ENCODE data around the gene MTHFD2L.

MTHFD2L gene

DNA sequence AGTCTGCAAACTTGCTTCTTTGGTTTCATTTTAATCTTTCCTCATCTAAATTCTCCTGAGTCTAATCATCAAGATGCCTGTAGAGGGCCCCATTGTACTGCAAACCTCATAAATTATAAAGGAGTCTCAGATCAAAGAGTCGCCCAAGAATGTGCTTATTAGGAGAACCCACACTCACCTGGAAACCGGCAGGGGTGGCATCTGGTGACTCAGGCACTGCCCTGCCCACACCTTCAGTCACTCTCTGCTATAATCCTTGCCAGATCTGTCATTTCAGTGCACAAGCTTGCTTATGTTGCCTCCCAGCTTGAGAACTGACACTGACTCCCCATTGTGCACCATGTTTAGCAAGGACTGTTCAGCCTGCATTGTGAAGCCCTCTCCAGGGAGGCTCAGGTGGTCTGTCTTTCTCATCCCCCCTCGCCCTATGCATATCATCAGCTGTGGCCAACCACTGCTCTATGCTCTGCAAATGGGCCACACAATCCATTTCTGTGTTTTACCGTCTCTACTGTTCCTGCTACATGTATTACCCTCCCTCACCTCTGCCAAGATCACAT lies 162.7 kb downstream of the MTHFD2L start (continued):
- TF ChIP-seq TCF7L2 (IDR thresholded peaks at IDR 0.05; ENCODE audit: borderline replicate concordance, low read depth, low read length) (peak; percentile 75; the same call in 1 of the 2 replicates), ZNF335 (tag by site-specific recombination; conservative IDR thresholded peaks at IDR 0.05) (peak; percentile 35; the same call in 1 of the 2 replicates), ZNF785 (tag by site-specific recombination; IDR thresholded peaks at IDR 0.05) (no peak), ZNF169 (tag by site-specific recombination; IDR thresholded peaks at IDR 0.05) (no peak), ZNF514 (tag by site-specific recombination; IDR thresholded peaks at IDR 0.05) (no peak), SP3 (tag by site-specific recombination; IDR thresholded peaks at IDR 0.05) (no peak), ZNF48 (tag by site-specific recombination; IDR thresholded peaks at IDR 0.05) (no peak), GLIS2 (tag by site-specific recombination; IDR thresholded peaks at IDR 0.05) (no peak), GLIS1 (tag by site-specific recombination; IDR thresholded peaks at IDR 0.05) (peak; percentile 16; the same call in 1 of the 2 replicates), ZFHX2 (tag by site-specific recombination; conservative IDR thresholded peaks at IDR 0.05) (peak; percentile 24; the same call in 1 of the 2 replicates)
- TF ChIP-seq, protein P1, sequence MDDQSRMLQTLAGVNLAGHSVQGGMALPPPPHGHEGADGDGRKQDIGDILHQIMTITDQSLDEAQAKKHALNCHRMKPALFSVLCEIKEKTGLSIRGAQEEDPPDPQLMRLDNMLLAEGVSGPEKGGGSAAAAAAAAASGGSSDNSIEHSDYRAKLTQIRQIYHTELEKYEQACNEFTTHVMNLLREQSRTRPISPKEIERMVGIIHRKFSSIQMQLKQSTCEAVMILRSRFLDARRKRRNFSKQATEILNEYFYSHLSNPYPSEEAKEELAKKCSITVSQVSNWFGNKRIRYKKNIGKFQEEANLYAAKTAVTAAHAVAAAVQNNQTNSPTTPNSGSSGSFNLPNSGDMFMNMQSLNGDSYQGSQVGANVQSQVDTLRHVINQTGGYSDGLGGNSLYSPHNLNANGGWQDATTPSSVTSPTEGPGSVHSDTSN (CRISPR knock-in tag; IDR thresholded peaks at IDR 0.05), result no peak
- TF ChIP-seq, protein P2, sequence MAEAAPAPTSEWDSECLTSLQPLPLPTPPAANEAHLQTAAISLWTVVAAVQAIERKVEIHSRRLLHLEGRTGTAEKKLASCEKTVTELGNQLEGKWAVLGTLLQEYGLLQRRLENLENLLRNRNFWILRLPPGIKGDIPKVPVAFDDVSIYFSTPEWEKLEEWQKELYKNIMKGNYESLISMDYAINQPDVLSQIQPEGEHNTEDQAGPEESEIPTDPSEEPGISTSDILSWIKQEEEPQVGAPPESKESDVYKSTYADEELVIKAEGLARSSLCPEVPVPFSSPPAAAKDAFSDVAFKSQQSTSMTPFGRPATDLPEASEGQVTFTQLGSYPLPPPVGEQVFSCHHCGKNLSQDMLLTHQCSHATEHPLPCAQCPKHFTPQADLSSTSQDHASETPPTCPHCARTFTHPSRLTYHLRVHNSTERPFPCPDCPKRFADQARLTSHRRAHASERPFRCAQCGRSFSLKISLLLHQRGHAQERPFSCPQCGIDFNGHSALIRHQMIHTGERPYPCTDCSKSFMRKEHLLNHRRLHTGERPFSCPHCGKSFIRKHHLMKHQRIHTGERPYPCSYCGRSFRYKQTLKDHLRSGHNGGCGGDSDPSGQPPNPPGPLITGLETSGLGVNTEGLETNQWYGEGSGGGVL (tag by site-specific recombination; IDR thresholded peaks at IDR 0.05), result no peak
- TF ChIP-seq, protein P3, sequence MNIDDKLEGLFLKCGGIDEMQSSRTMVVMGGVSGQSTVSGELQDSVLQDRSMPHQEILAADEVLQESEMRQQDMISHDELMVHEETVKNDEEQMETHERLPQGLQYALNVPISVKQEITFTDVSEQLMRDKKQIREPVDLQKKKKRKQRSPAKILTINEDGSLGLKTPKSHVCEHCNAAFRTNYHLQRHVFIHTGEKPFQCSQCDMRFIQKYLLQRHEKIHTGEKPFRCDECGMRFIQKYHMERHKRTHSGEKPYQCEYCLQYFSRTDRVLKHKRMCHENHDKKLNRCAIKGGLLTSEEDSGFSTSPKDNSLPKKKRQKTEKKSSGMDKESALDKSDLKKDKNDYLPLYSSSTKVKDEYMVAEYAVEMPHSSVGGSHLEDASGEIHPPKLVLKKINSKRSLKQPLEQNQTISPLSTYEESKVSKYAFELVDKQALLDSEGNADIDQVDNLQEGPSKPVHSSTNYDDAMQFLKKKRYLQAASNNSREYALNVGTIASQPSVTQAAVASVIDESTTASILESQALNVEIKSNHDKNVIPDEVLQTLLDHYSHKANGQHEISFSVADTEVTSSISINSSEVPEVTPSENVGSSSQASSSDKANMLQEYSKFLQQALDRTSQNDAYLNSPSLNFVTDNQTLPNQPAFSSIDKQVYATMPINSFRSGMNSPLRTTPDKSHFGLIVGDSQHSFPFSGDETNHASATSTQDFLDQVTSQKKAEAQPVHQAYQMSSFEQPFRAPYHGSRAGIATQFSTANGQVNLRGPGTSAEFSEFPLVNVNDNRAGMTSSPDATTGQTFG (tag by site-specific recombination; IDR thresholded peaks at IDR 0.05; ENCODE audit: borderline replicate concordance), result no peak
- TF ChIP-seq, protein P4, sequence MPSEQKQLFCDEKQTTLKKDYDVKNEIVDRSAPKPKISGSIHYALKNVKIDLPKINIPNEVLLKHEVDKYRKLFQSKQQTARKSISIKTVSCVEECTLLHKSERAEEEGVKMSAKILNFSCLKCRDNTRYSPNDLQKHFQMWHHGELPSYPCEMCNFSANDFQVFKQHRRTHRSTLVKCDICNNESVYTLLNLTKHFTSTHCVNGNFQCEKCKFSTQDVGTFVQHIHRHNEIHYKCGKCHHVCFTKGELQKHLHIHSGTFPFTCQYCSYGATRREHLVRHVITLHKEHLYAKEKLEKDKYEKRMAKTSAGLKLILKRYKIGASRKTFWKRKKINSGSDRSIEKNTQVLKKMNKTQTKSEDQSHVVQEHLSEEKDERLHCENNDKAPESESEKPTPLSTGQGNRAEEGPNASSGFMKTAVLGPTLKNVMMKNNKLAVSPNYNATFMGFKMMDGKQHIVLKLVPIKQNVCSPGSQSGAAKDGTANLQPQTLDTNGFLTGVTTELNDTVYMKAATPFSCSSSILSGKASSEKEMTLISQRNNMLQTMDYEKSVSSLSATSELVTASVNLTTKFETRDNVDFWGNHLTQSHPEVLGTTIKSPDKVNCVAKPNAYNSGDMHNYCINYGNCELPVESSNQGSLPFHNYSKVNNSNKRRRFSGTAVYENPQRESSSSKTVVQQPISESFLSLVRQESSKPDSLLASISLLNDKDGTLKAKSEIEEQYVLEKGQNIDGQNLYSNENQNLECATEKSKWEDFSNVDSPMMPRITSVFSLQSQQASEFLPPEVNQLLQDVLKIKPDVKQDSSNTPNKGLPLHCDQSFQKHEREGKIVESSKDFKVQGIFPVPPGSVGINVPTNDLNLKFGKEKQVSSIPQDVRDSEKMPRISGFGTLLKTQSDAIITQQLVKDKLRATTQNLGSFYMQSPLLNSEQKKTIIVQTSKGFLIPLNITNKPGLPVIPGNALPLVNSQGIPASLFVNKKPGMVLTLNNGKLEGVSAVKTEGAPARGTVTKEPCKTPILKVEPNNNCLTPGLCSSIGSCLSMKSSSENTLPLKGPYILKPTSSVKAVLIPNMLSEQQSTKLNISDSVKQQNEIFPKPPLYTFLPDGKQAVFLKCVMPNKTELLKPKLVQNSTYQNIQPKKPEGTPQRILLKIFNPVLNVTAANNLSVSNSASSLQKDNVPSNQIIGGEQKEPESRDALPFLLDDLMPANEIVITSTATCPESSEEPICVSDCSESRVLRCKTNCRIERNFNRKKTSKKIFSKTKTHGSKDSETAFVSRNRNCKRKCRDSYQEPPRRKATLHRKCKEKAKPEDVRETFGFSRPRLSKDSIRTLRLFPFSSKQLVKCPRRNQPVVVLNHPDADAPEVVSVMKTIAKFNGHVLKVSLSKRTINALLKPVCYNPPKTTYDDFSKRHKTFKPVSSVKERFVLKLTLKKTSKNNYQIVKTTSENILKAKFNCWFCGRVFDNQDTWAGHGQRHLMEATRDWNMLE (tag by site-specific recombination; conservative IDR thresholded peaks at IDR 0.05; ENCODE audit: low read depth), result no peak
- TF ChIP-seq, protein P5, sequence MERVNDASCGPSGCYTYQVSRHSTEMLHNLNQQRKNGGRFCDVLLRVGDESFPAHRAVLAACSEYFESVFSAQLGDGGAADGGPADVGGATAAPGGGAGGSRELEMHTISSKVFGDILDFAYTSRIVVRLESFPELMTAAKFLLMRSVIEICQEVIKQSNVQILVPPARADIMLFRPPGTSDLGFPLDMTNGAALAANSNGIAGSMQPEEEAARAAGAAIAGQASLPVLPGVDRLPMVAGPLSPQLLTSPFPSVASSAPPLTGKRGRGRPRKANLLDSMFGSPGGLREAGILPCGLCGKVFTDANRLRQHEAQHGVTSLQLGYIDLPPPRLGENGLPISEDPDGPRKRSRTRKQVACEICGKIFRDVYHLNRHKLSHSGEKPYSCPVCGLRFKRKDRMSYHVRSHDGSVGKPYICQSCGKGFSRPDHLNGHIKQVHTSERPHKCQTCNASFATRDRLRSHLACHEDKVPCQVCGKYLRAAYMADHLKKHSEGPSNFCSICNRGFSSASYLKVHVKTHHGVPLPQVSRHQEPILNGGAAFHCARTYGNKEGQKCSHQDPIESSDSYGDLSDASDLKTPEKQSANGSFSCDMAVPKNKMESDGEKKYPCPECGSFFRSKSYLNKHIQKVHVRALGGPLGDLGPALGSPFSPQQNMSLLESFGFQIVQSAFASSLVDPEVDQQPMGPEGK (tag by site-specific recombination; IDR thresholded peaks at IDR 0.05), result no peak
